H1 (cell line): Measurements from ENCODE around the gene CHEK2.

ENCODE experiments used
- EZH2 ChIP-seq: fragments of 200-600 bp; sonication (generic); IDR thresholded peaks from 2 replicates; pipeline ENCODE4 v1.7.1; 2012; ENCODE audit warnings: low read depth, mild to moderate bottlenecking, moderate library complexity, low read length, inconsistent platforms; ENCODE audit not compliant: severe bottlenecking
- MAFK ChIP-seq: IDR thresholded peaks from 2 replicates; pipeline ENCODE4 v1.6.1; 2012; ENCODE audit warnings: low read depth, mild to moderate bottlenecking, improper control_type of control experiment, low read length
- RBBP5 ChIP-seq: IDR thresholded peaks from 2 replicates; pipeline ENCODE4 v1.7.1; 2012; ENCODE audit warnings: low read depth, mild to moderate bottlenecking, inconsistent platforms, low read length, moderate library complexity, borderline replicate concordance
- USF2 ChIP-seq: IDR thresholded peaks from 2 replicates; pipeline ENCODE4 v1.6.1; 2011; ENCODE audit warnings: low read length, improper control_type of control experiment

- TF ChIP-seq EZH2 (no peak), MAFK (no peak), USF2 (no peak), RBBP5 (no peak)
Observed at GRCh38 chr22:28736301-28737155, 5.1 kb downstream of the CHEK2 start.
